Measurements from ENCODE around the gene TBC1D22A. TPM values are rescaled to one million over a fixed set of nuclear protein-coding genes. Genes with fewer than 3 reads are reported as not detected.
A peak's percentile ranks its signal among the peaks of the same experiment; 100 is the strongest.

Gene TBC1D22A
- total and polyA plus RNA-seq, 9 of the 15 experiments (the other 6 are each of a cell fraction or from before 2014, with no cell fraction given), result 0.20 to 11.5 (median 5.2) TPM

DNA sequence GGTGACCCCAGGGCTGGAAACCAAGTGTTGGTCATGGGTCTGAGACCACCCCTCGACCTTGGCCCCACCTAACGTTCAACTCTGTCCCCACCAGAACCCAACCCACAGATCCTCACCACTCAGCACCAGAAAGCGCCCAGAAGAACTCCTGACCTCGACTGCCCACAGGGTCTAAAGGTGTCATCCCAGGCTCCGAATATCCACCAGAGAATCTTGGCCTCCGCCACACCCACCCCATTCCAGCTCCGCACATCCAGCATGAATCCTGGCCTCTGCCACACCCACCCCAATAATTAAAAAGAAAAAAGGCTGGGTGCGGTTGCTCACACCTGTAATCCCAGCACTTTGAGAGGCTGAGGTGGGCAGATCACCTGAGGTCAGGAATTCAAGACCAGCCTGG, 25.7 kb upstream of the TBC1D22A start:
- Histone ChIP-seq H3K9me3 (replicated peaks; ENCODE audit: control insufficient read depth, insufficient read depth, low read depth, low read length) (no peaks in the 10 kb centered on the region), H3K4me2 (ENCODE audit: insufficient read depth, low read length) (no peak overlapping the region), H3K36me3 (ENCODE audit: control insufficient read depth, insufficient read depth, low read length) (no peaks in the 10 kb centered on the region; the same call in 2 of the 3 replicates), H3K9me1 (ENCODE audit: control insufficient read depth, insufficient read depth, low read length) (no peaks in the 10 kb centered on the region), H3K79me2 (ENCODE audit: control insufficient read depth, insufficient read depth, low read length) (peaks cover 29% of the 10 kb centered on the region), H3K4me1 (replicated peaks in 1 of 2; ENCODE audit: control insufficient read depth in 2 of 2, insufficient read depth in 2 of 2, low read length in 2 of 2) (peaks cover 5 to 40% of the 10 kb centered on the region in 2 experiments; a peak in 4 of 5 replicates), H2AFZ (ENCODE audit: low read depth, low read length) (no peak overlapping the region), H3K27me3 (ENCODE audit: control insufficient read depth in 2 of 2, insufficient read depth in 2 of 2, low read length in 2 of 2) (no peaks in the 10 kb centered on the region), H3K9ac (ENCODE audit: insufficient read depth in 1 of 2, low read depth in 2 of 2, low read length in 2 of 2) (no peak overlapping the region), H3K27ac (ENCODE audit: extremely low read depth, low read depth, low read length) (no peak overlapping the region), H3K4me3 (no peak overlapping the region), H4K20me1 (replicated peaks; ENCODE audit: control insufficient read depth, insufficient read depth, low read length) (no peaks in the 10 kb centered on the region)
- no peak for DNase-seq (ENCODE audit: extremely low read depth in 1 of 4, low spot score in 3 of 4)
- intact Hi-C loops (cut with micrococcal nuclease), result no loop called here
- no peak for FAIRE-seq
- ChIA-PET CTCF (ENCODE audit: low intra/inter-chr PET ratio) (no interaction called here), POLR2A (interaction anchor here (2.0 kb wide), 1 partner anchor 26 kb away, joined by 10 read pairs; the partner anchor contains the start of gene TBC1D22A)
- in situ Hi-C loops (cut with MboI), result no loop called here
- BruUV-seq (replicated peaks), result no TSS peak
- no peak for ATAC-seq
- TF ChIP-seq ZNF76 (CRISPR knock-in tag; IDR thresholded peaks at IDR 0.05; ENCODE audit: borderline replicate concordance) (no peak), TCF7 (IDR thresholded peaks at IDR 0.05; ENCODE audit: borderline replicate concordance) (no peak), EHMT2 (IDR thresholded peaks at IDR 0.05) (no peak), LEF1 (IDR thresholded peaks at IDR 0.05) (no peak)
- 69% methylated on average over 5 of the region's 8 CpGs for WGBS (ENCODE audit: insufficient coverage, low coverage, missing lambda C conversion rate)

- Histone ChIP-seq H3K9ac (ENCODE audit: insufficient read depth in 1 of 2, low read depth in 2 of 2, low read length in 2 of 2) (peak overlapping the region; percentile 56 to 90; a peak in 3 of 4 replicates), H3K79me2 (ENCODE audit: control insufficient read depth, insufficient read depth, low read length) (peaks cover 29% of the 10 kb centered on the region), H2AFZ (ENCODE audit: low read depth, low read length) (no peak overlapping the region), H3K4me2 (ENCODE audit: insufficient read depth, low read length) (peak overlapping the region; percentile 69), H3K27me3 (ENCODE audit: control insufficient read depth in 2 of 2, insufficient read depth in 2 of 2, low read length in 2 of 2) (no peaks in the 10 kb centered on the region), H3K27ac (ENCODE audit: extremely low read depth, low read depth, low read length) (peak overlapping the region; percentile 60; the same call in 1 of the 3 replicates), H3K9me1 (ENCODE audit: control insufficient read depth, insufficient read depth, low read length) (no peaks in the 10 kb centered on the region), H3K4me1 (replicated peaks in 1 of 2; ENCODE audit: control insufficient read depth in 2 of 2, insufficient read depth in 2 of 2, low read length in 2 of 2) (peaks cover 5 to 35% of the 10 kb centered on the region in 2 experiments; a peak in 4 of 5 replicates), H3K36me3 (ENCODE audit: control insufficient read depth, insufficient read depth, low read length) (no peaks in the 10 kb centered on the region; the same call in 2 of the 3 replicates), H3K9me3 (replicated peaks; ENCODE audit: control insufficient read depth, insufficient read depth, low read depth, low read length) (no peaks in the 10 kb centered on the region), H3K4me3 (peak overlapping the region; percentile 72), H4K20me1 (replicated peaks; ENCODE audit: control insufficient read depth, insufficient read depth, low read length) (no peaks in the 10 kb centered on the region)
- CTCF ChIA-PET (ENCODE audit: low intra/inter-chr PET ratio), result no interaction called here
- POLR2A ChIA-PET, result no interaction called here
- in situ Hi-C loops (cut with MboI) (no loop called here), intact Hi-C loops (cut with micrococcal nuclease) (no loop called here)
- BruUV-seq (replicated peaks), result no TSS peak
- FAIRE-seq (no peak), DNase-seq (ENCODE audit: extremely low read depth in 1 of 4, low spot score in 3 of 4) (peak; percentile 34 to 72 (median 62)), ATAC-seq (peak; percentile 79)
- WGBS (ENCODE audit: insufficient coverage, low coverage, missing lambda C conversion rate), result 31% methylated on average over 15 of the region's 53 CpGs
- TF ChIP-seq FOSL1 (tag; conservative IDR thresholded peaks at IDR 0.05), result no peak
- TF ChIP-seq UBTF (IDR thresholded peaks at IDR 0.05; ENCODE audit: borderline replicate concordance in 1 of 2, low read depth in 2 of 2, low read length in 2 of 2), result peak; percentile 5 to 35; a peak in 1 of 4 replicates
- peak in 1 of 2 experiments; percentile 29; a peak in 2 of 4 replicates for TF ChIP-seq NRF1 (conservative IDR thresholded peaks at IDR 0.05 in 1 of 2, IDR thresholded peaks at IDR 0.05 in 1 of 2)
- TF ChIP-seq, protein P1, sequence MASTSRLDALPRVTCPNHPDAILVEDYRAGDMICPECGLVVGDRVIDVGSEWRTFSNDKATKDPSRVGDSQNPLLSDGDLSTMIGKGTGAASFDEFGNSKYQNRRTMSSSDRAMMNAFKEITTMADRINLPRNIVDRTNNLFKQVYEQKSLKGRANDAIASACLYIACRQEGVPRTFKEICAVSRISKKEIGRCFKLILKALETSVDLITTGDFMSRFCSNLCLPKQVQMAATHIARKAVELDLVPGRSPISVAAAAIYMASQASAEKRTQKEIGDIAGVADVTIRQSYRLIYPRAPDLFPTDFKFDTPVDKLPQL (IDR thresholded peaks at IDR 0.05; ENCODE audit: extremely low read depth, insufficient read length), result no peak
- no peak for TF ChIP-seq TRIM25 (IDR thresholded peaks at IDR 0.05; ENCODE audit: borderline replicate concordance)
Observed at GRCh38 chr22:46737105-46737975, 25.1 kb upstream of the TBC1D22A start.

Data from K562 (cell line).